SKM-1 (cell line): Measurements from ENCODE around the gene GRIP2.
A peak's percentile ranks its signal among the peaks of the same experiment; 100 is the strongest.

Experiments
- DNase-seq: peaks from one replicate; lab custom pipeline; 2025; ENCODE audit not compliant: unreplicated experiment; lab: John Stamatoyannopoulos, UW

GRIP2 gene

GRCh38 chr3:14488286-14489041 is 51.7 kb downstream of the GRIP2 start:
- DNase-seq = no peak

GRCh38 chr3:14487821-14488220 is 52.3 kb downstream of the GRIP2 start:
- no peak for DNase-seq

GRCh38 chr3:14487086-14487485 is 53.1 kb downstream of the GRIP2 start:
- no peak for DNase-seq

- no peak for DNase-seq
Measured at GRCh38 chr3:14486460-14486859, 53.7 kb downstream of the GRIP2 start.

GRCh38 chr3:14485981-14486380 is 54.2 kb downstream of the GRIP2 start:
- no peak for DNase-seq

GRCh38 chr3:14484741-14485140 is 55.4 kb downstream of the GRIP2 start:
- no peak for DNase-seq

GRCh38 chr3:14483286-14483685 is 56.9 kb downstream of the GRIP2 start:
- no peak for DNase-seq

- no peak for DNase-seq
Measured at GRCh38 chr3:14482271-14482721, 57.8 kb downstream of the GRIP2 start.

- DNase-seq = no peak
Measured at GRCh38 chr3:14481646-14482036, 58.5 kb downstream of the GRIP2 start.

GRCh38 chr3:14481018-14481645 is 59.0 kb downstream of the GRIP2 start:
- peak; percentile 19 for DNase-seq

- DNase-seq = no peak
Measured at GRCh38 chr3:14480207-14481017, 59.7 kb downstream of the GRIP2 start.

- no peak for DNase-seq
Measured at GRCh38 chr3:14479591-14479990, 60.6 kb downstream of the GRIP2 start.

GRCh38 chr3:14478956-14479550 is 61.1 kb downstream of the GRIP2 start:
- DNase-seq = no peak

GRCh38 chr3:14477311-14477935 is 62.7 kb downstream of the GRIP2 start:
- no peak for DNase-seq

GRCh38 chr3:14476583-14477265 is 63.4 kb downstream of the GRIP2 start:
- DNase-seq = no peak

GRCh38 chr3:14475621-14476020 is 64.5 kb downstream of the GRIP2 start:
- no peak for DNase-seq

- no peak for DNase-seq
Measured at GRCh38 chr3:14474363-14475081, 65.6 kb downstream of the GRIP2 start.

- DNase-seq = no peak
Measured at GRCh38 chr3:14473411-14473891, 66.7 kb downstream of the GRIP2 start.

GRCh38 chr3:14472471-14473351 is 67.4 kb downstream of the GRIP2 start:
- no peak for DNase-seq
